GM12878 (cell line): ENCODE results near the gene LRIG2. TPM values are rescaled to one million over a fixed set of nuclear protein-coding genes. Genes with fewer than 3 reads are reported as not detected.

ENCODE experiments used
- ATAC-seq: fragments of 200-7000 bp; cut with Tn5 transposase; 3 replicates; pipeline ENCODE4 v1.9.1; 2020; ENCODE audit warnings: mild to moderate bottlenecking, moderate library complexity
- BruUV-seq: library from RNA; stranded (reverse); fragments of 400-500 nt; replicated peaks from 2 replicates; lab custom pipeline; 2021; lab: Mats Ljungman, UMichigan
- CTCF ChIA-PET: fragments of 300-600 bp; sonication (Branson Sonifier 250); formaldehyde crosslinking; extraction: SDS; loops from one replicate; lab custom pipeline; 2021; ENCODE audit warnings: inconsistent platforms; lab: Yijun Ruan, JAX
- POLR2A ChIA-PET: fragments of 350-600 bp; formaldehyde crosslinking; extraction: SDS; loops from one replicate; lab custom pipeline; 2021; ENCODE audit warnings: inconsistent platforms; lab: Charles Lee
- RAD21 ChIA-PET: fragments of 300-600 bp; sonication (Branson Sonifier 250); formaldehyde crosslinking; loops from one replicate; lab custom pipeline; 2023; ENCODE audit warnings: antibody characterized with exemption; ENCODE audit not compliant: unreplicated experiment; lab: Charles Lee
- SMC1A ChIA-PET: fragments of 300-600 bp; sonication (Branson Sonifier 250); formaldehyde crosslinking; loops from one replicate; lab custom pipeline; 2023; ENCODE audit not compliant: unreplicated experiment, uncharacterized antibody; lab: Charles Lee
- DNase-seq: peaks from one replicate; pipeline ENCODE4 v3.0.0-alpha.2; 2011; ENCODE audit warnings: low read depth, low spot score
- FAIRE-seq: peaks from 3 replicates; lab custom pipeline; 2011; peaks lifted over from hg19 to GRCh38; lab: Jason Lieb, UNC
- H2AFZ ChIP-seq: 2 replicates; pipeline ENCODE4 v1.6.0; 2011; ENCODE audit warnings: low read depth, low read length, control low read depth; ENCODE audit not compliant: control insufficient read depth
- H3K27ac ChIP-seq: 2 replicates; pipeline ENCODE4 v1.5.1; 2011; ENCODE audit warnings: control low read depth; ENCODE audit not compliant: control insufficient read depth, insufficient read depth
- H3K27me3 ChIP-seq, 2 experiments: replicated peaks in 1 of 2; 2 replicates each; pipeline versions ENCODE4 v1.6.0 to v1.6.1; 2011; ENCODE audit warnings: low read length in 1 of 2; ENCODE audit not compliant: control insufficient read depth in 2 of 2, insufficient read depth in 2 of 2
- H3K36me3 ChIP-seq, 2 experiments: 2 replicates each; pipeline ENCODE4 v1.5.1; 2011; ENCODE audit warnings: low read length in 1 of 2; ENCODE audit not compliant: control insufficient read depth in 2 of 2, insufficient read depth in 2 of 2
- H3K4me1 ChIP-seq: 2 replicates; pipeline ENCODE4 v1.6.1; 2011; ENCODE audit warnings: mild to moderate bottlenecking, low read length, moderate library complexity, mixed read lengths; ENCODE audit not compliant: control insufficient read depth, insufficient read depth
- H3K4me2 ChIP-seq: 2 replicates; pipeline ENCODE4 v1.6.0; 2011; ENCODE audit warnings: control low read depth; ENCODE audit not compliant: control insufficient read depth, insufficient read depth
- H3K4me3 ChIP-seq: fragments of 200-600 bp; sonication (generic); 2 replicates; pipeline ENCODE4 v1.5.1; 2016
- H3K79me2 ChIP-seq: 2 replicates; pipeline ENCODE4 v1.6.0; 2011; ENCODE audit warnings: low read length; ENCODE audit not compliant: control insufficient read depth, insufficient read depth
- H3K9ac ChIP-seq: 2 replicates; pipeline ENCODE4 v1.8.0; 2011; ENCODE audit warnings: low read length, control low read depth, mixed read lengths; ENCODE audit not compliant: control insufficient read depth, insufficient read depth
- H3K9me3 ChIP-seq: replicated peaks from 3 replicates; pipeline ENCODE4 v1.5.1; 2011; ENCODE audit warnings: mild to moderate bottlenecking, low read length; ENCODE audit not compliant: control insufficient read depth, insufficient read depth
- H4K20me1 ChIP-seq: 2 replicates; pipeline ENCODE4 v1.6.0; 2011; ENCODE audit not compliant: control insufficient read depth, insufficient read depth
- ESRRA ChIP-seq: IDR thresholded peaks from 2 replicates; pipeline ENCODE4 v1.6.1; 2012; ENCODE audit warnings: mild to moderate bottlenecking, low read length, improper control_type of control experiment
- IRF3 ChIP-seq: fragments of 450-650 bp; IDR thresholded peaks from 2 replicates; pipeline ENCODE4 v1.6.1; 2014; ENCODE audit warnings: mild to moderate bottlenecking
- JUND ChIP-seq: IDR thresholded peaks from 2 replicates; pipeline ENCODE4 v1.6.1; 2012; ENCODE audit warnings: low read depth, mild to moderate bottlenecking, low read length, improper control_type of control experiment, moderate library complexity
- NFYA ChIP-seq: IDR thresholded peaks from 2 replicates; pipeline ENCODE4 v1.6.1; 2011; ENCODE audit warnings: low read depth, mild to moderate bottlenecking, low read length, improper control_type of control experiment, borderline replicate concordance
- NR2C1 ChIP-seq: fragments of 450-650 bp; IDR thresholded peaks from 2 replicates; pipeline ENCODE4 v1.6.1; 2017; ENCODE audit warnings: antibody characterized with exemption, mild to moderate bottlenecking, moderate library complexity
- ZBED1 ChIP-seq: IDR thresholded peaks from 2 replicates; pipeline ENCODE4 v1.6.1; 2016; ENCODE audit warnings: borderline replicate concordance
- ZBTB11 ChIP-seq: fragments of 450-650 bp; formaldehyde crosslinking; IDR thresholded peaks from 2 replicates; pipeline ENCODE4 v1.5.0; 2022; ENCODE audit warnings: mild to moderate bottlenecking, missing genetic modification characterization
- WGBS: methylation state at CpG from one replicate; pipeline ENCODE4 v1.1.6; 2016; ENCODE audit warnings: low lambda C conversion rate; ENCODE audit not compliant: insufficient replicate concordance, insufficient coverage; ENCODE audit errors: missing lambda C conversion rate; 5-methylcytosine and 5-hydroxymethylcytosine counted together
- in situ Hi-C: fragments of 300-500 bp; cut with MboI; formaldehyde crosslinking; loops from 9 replicates; pipeline ENCODE4 v1.14.3; 2018; ENCODE audit warnings: mixed read lengths
- intact Hi-C: fragments of 100-400 bp; cut with micrococcal nuclease; formaldehyde crosslinking; loops from one replicate; pipeline ENCODE4 v1.14.2; 2022; ENCODE audit not compliant: unreplicated experiment
- polyA plus RNA-seq, 11 experiments: library from polyadenylated mRNA; depleted of rRNA in 4 of 11; unstranded in 6 of 11; stranded (reverse) in 5 of 11; fragments of >200 nt; fragmentation: Nextera tagmentation in 4 of 11; fragmentation: Illumina TruSeq in 1 of 11; extraction: Ambion mirVana in 4 of 11; extraction: Trizol in 1 of 11; gene quantifications; 1 replicate in 1 of 11; 2 replicates in 10 of 11; pipeline versions ENCODE4 v1.2.1 to v1.2.3, GENCODE V29; 2011 to 2016; ENCODE audit warnings: inconsistent platforms in 2 of 11, missing spikeins in 2 of 11, low read depth in 1 of 11
- total RNA-seq, 4 experiments: library from RNA; depleted of rRNA in 3 of 4; stranded (reverse); fragments of >200 nt in 3 of 4; fragmentation: Illumina TruSeq in 1 of 4; extraction: Trizol in 1 of 4; gene quantifications; 2 replicates each; pipeline versions ENCODE4 v1.2.1 to v1.2.3, GENCODE V29; 2013 to 2021

The LRIG2 gene
- total and polyA plus RNA-seq, 10 of the 15 experiments (the other 5 are each of a cell fraction or from before 2014, with no cell fraction given), result 0.77 to 11.8 (median 5.1) TPM

- Histone ChIP-seq H3K79me2 (no peaks in the 10 kb centered on the region), H3K27ac (no peak overlapping the region), H3K4me1 (peaks cover 9% of the 10 kb centered on the region), H2AFZ (no peak overlapping the region), H3K4me2 (no peak overlapping the region), H3K9ac (no peak overlapping the region), H3K36me3 (no peaks in the 10 kb centered on the region), H4K20me1 (no peaks in the 10 kb centered on the region), H3K4me3 (no peak overlapping the region), H3K27me3 (no peaks in the 10 kb centered on the region), H3K9me3 (no peaks in the 10 kb centered on the region)
- in situ Hi-C loops, result no loop called here
- ChIA-PET SMC1A (interaction anchor here (1.0 kb wide), 1 partner anchor 10 kb away, joined by 3 read pairs; no protein-coding TSS in a partner anchor), POLR2A (interaction anchor here (0.5 kb wide), 1 partner anchor 52 kb away, joined by 6 read pairs; no protein-coding TSS in a partner anchor), CTCF (interaction anchor here (0.6 to 1.3 kb wide), 2 partner anchors 63 to 580 kb away, joined by 3 to 4 read pairs; partner anchors contain the start of gene LRIG2), RAD21 (interaction anchor here (1.6 kb wide), 1 partner anchor 253 kb away, joined by 3 read pairs; no protein-coding TSS in a partner anchor)
- intact Hi-C loops, result loop anchor here (10.0 kb wide), 1 partner anchor 61 kb away; the partner anchor contains the start of gene LRIG2
- BruUV-seq, result no TSS peak
- ATAC-seq, result no peak
- no peak for FAIRE-seq
- no peak for DNase-seq
- 82% methylated on average over 1 of the region's 1 CpG for WGBS
- no peak for TF ChIP-seq ZBED1
- no peak for TF ChIP-seq IRF3
- TF ChIP-seq JUND, result no peak
- TF ChIP-seq NFYA, result no peak
- TF ChIP-seq NR2C1, result no peak
- no peak for TF ChIP-seq ESRRA
- TF ChIP-seq ZBTB11 (CRISPR knock-in tag), result no peak
Observed at GRCh38 chr1:113135460-113135859, 62.5 kb downstream of the LRIG2 start.
